Keratinocyte (primary cell): Measurements from ENCODE around the gene TTYH1. TPM values are rescaled to one million over a fixed set of nuclear protein-coding genes. Genes with fewer than 3 reads are reported as not detected.

Source experiments
- DNase-seq: peaks from one replicate; pipeline ENCODE4 v3.0.0-alpha.2; 2011; ENCODE audit warnings: low read depth, missing footprints, low spot score
- FAIRE-seq: peaks from 2 replicates; lab custom pipeline; 2011; peaks lifted over from hg19 to GRCh38; lab: Jason Lieb, UNC
- H2AFZ ChIP-seq: 2 replicates; pipeline ENCODE4 v1.6.0; 2012; ENCODE audit warnings: low read length, control low read depth, inconsistent platforms; ENCODE audit not compliant: control insufficient read depth
- H3K27ac ChIP-seq: 2 replicates; pipeline ENCODE4 v1.5.1; 2011; ENCODE audit warnings: low read length; ENCODE audit not compliant: control insufficient read depth, insufficient read depth
- H3K27me3 ChIP-seq: 3 replicates; pipeline ENCODE4 v1.6.0; 2011; ENCODE audit warnings: low read length; ENCODE audit not compliant: control insufficient read depth, insufficient read depth; ENCODE audit errors: extremely low read depth
- H3K36me3 ChIP-seq, 2 experiments: 2 replicates in 1 of 2; 3 replicates in 1 of 2; pipeline ENCODE4 v1.5.1; 2011; ENCODE audit warnings: low read length in 2 of 2, mild to moderate bottlenecking in 1 of 2; ENCODE audit not compliant: control insufficient read depth in 2 of 2, insufficient read depth in 2 of 2; ENCODE audit errors: extremely low read depth in 1 of 2
- H3K4me1 ChIP-seq: 3 replicates; pipeline ENCODE4 v1.5.1; 2011; ENCODE audit warnings: low read length; ENCODE audit not compliant: control insufficient read depth, insufficient read depth; ENCODE audit errors: extremely low read depth
- H3K4me2 ChIP-seq: 3 replicates; pipeline ENCODE4 v1.6.0; 2011; ENCODE audit warnings: low read depth, low read length; ENCODE audit not compliant: control insufficient read depth, insufficient read depth; ENCODE audit errors: extremely low read depth
- H3K4me3 ChIP-seq, 3 experiments: fragments of 200-600 bp in 1 of 3; sonication (generic) in 1 of 3; 2 replicates in 2 of 3; 3 replicates in 1 of 3; pipeline ENCODE4 v1.5.1; 2011 to 2016; ENCODE audit warnings: low read length in 3 of 3, mild to moderate bottlenecking in 3 of 3, control low read depth in 2 of 3, inconsistent platforms in 1 of 3, low read depth in 1 of 3, mixed read lengths in 1 of 3, mixed run types in 1 of 3, moderate library complexity in 1 of 3; ENCODE audit not compliant: control insufficient read depth in 2 of 3, insufficient read depth in 2 of 3; ENCODE audit errors: extremely low read depth in 1 of 3
- H3K79me2 ChIP-seq: 2 replicates; pipeline ENCODE4 v1.6.0; 2012; ENCODE audit warnings: low read length; ENCODE audit not compliant: control insufficient read depth, insufficient read depth
- H3K9ac ChIP-seq: 3 replicates; pipeline ENCODE4 v1.6.0; 2011; ENCODE audit warnings: low read length; ENCODE audit not compliant: control insufficient read depth, insufficient read depth; ENCODE audit errors: extremely low read depth
- H3K9me1 ChIP-seq: 3 replicates; pipeline ENCODE4 v1.6.0; 2011; ENCODE audit warnings: low read length; ENCODE audit not compliant: control insufficient read depth, insufficient read depth; ENCODE audit errors: extremely low read depth
- H3K9me3 ChIP-seq: 2 replicates; pipeline ENCODE4 v1.5.1; 2012; ENCODE audit warnings: low read depth, low read length; ENCODE audit not compliant: control insufficient read depth
- H4K20me1 ChIP-seq: 3 replicates; pipeline ENCODE4 v1.6.0; 2011; ENCODE audit warnings: low read length; ENCODE audit not compliant: control insufficient read depth, insufficient read depth; ENCODE audit errors: extremely low read depth
- CTCF ChIP-seq, 3 experiments: IDR thresholded peaks in 1 of 3; conservative IDR thresholded peaks in 1 of 3; optimal IDR thresholded peaks in 1 of 3; 2 replicates in 2 of 3; 3 replicates in 1 of 3; pipeline versions ENCODE3 to v1.5.1; 2011; ENCODE audit warnings: low read length in 3 of 3, mild to moderate bottlenecking in 3 of 3, moderate library complexity in 2 of 3, control low read depth in 1 of 3, inconsistent platforms in 1 of 3; ENCODE audit not compliant: insufficient read depth in 2 of 3; ENCODE audit errors: extremely low read depth in 1 of 3
- EZH2 ChIP-seq: IDR thresholded peaks from one replicate; pipeline ENCODE4 v1.6.1; 2012; ENCODE audit warnings: inconsistent platforms, mild to moderate bottlenecking, low read length, moderate library complexity
- dilution Hi-C: fragments of 300-500 bp; cut with MboI; formaldehyde crosslinking; loops from one replicate; pipeline ENCODE4 v1.7.0; 2020; ENCODE audit warnings: low sequenced_read_pairs; ENCODE audit not compliant: extremely low pct_ligation_motif_present
- polyA plus RNA-seq, 5 experiments: library from polyadenylated mRNA; depleted of rRNA in 3 of 5; stranded (reverse) in 3 of 5; stranded (forward) in 1 of 5; unstranded in 1 of 5; fragments of >200 nt; gene quantifications; 1 replicate in 1 of 5; 2 replicates in 3 of 5; 3 replicates in 1 of 5; pipeline versions ENCODE4 v1.2.1 to v1.2.3, GENCODE V29; 2011 to 2012; ENCODE audit warnings: missing spikeins in 2 of 5, low read depth in 1 of 5, low replicate concordance in 1 of 5

Gene TTYH1
- polyA plus RNA-seq, 1 donor (not counting 4 experiments of a cell fraction or from before 2014, with no cell fraction given) = 0.13 TPM

GRCh38 chr19:54473892-54474372, 58.7 kb downstream of the TTYH1 start:
- dilution Hi-C loops = no loop called here
- H3K9me1 ChIP-seq = no peaks in the 10 kb centered on the region
- H3K9me3 ChIP-seq = no peaks in the 10 kb centered on the region
- FAIRE-seq = no peak
- H3K9ac ChIP-seq = peak overlapping the region; percentile 64
- peak overlapping the region; percentile 96 for H2AFZ ChIP-seq
- TF ChIP-seq EZH2 = no peak
- no peak for TF ChIP-seq CTCF (optimal IDR thresholded peaks at IDR 0.05 in 1 of 3, IDR thresholded peaks at IDR 0.05 in 1 of 3, conservative IDR thresholded peaks at IDR 0.05 in 1 of 3; ENCODE audit: extremely low read depth in 1 of 3, insufficient read depth in 2 of 3, low read length in 3 of 3)
- H3K4me3 ChIP-seq = no peak overlapping the region
- peak overlapping the region; percentile 78 for H3K4me2 ChIP-seq
- no peaks in the 10 kb centered on the region for H4K20me1 ChIP-seq
- H3K4me1 ChIP-seq = peaks cover 28% of the 10 kb centered on the region
- no peak for DNase-seq
- no peaks in the 10 kb centered on the region for H3K27me3 ChIP-seq
- H3K27ac ChIP-seq = no peak overlapping the region
- peaks cover 9% of the 10 kb centered on the region for H3K79me2 ChIP-seq
- H3K36me3 ChIP-seq = no peaks in the 10 kb centered on the region

GRCh38 chr19:54475706-54476105, 60.4 kb downstream of the TTYH1 start:
- Histone ChIP-seq H3K9me1 (no peaks in the 10 kb centered on the region), H3K9me3 (no peaks in the 10 kb centered on the region), H3K36me3 (no peaks in the 10 kb centered on the region), H3K27ac (no peak overlapping the region), H3K79me2 (peaks cover 7% of the 10 kb centered on the region), H3K4me3 (no peak overlapping the region), H3K9ac (no peak overlapping the region), H3K4me1 (peaks cover 14% of the 10 kb centered on the region), H3K4me2 (no peak overlapping the region), H2AFZ (no peak overlapping the region), H3K27me3 (no peaks in the 10 kb centered on the region), H4K20me1 (no peaks in the 10 kb centered on the region)
- TF ChIP-seq EZH2 (no peak), CTCF (optimal IDR thresholded peaks at IDR 0.05 in 1 of 3, IDR thresholded peaks at IDR 0.05 in 1 of 3, conservative IDR thresholded peaks at IDR 0.05 in 1 of 3; ENCODE audit: extremely low read depth in 1 of 3, insufficient read depth in 2 of 3, low read length in 3 of 3) (no peak)
- dilution Hi-C loops = no loop called here
- no peak for FAIRE-seq
- DNase-seq = no peak
